ENCODE data around the gene TNNC1.

The TNNC1 gene

DNA sequence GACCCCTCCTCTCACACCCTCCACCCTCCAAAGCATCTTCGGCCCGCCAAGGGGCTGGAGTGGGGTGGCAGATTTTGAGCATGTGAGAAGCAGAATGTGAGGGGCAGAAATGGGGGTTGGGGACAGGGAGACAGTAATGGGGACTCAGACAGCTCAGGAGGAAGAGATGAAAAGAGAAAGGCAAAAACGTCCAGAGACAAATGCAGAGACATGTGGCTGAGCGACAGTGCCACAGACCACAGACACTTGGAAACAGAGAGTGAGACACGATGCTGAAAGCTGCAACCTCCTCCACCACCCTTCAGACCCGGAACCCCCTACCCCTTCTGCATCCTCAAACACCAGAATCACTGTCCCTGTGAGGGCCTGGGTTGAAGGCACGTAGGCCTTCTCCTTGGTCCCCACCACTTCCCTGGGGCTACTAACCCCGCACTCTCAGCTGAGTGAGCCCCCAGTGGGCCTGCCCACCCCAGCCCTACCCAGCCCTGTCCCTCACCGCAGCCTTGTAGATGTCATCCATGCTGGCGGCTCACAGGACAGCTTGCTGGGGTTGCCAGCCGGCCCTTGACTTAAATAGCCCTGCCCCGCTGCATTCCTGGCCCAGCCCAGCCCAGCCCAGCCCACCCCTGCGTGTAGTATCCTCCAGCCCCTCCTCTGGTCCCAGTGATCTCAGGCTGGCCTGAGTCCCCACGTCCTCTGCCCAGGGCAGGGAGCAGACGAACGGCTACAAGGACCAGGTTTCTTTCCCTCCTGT lies at the start of gene TNNC1:
Gene TNNC1, minus strand, starts transcription at position 546 of the 754 bp plus-strand sequence. Its CDS starts 26 bp downstream, at position 520.
- no peak for DNase-seq (ENCODE audit: low read depth in 2 of 2)

DNA sequence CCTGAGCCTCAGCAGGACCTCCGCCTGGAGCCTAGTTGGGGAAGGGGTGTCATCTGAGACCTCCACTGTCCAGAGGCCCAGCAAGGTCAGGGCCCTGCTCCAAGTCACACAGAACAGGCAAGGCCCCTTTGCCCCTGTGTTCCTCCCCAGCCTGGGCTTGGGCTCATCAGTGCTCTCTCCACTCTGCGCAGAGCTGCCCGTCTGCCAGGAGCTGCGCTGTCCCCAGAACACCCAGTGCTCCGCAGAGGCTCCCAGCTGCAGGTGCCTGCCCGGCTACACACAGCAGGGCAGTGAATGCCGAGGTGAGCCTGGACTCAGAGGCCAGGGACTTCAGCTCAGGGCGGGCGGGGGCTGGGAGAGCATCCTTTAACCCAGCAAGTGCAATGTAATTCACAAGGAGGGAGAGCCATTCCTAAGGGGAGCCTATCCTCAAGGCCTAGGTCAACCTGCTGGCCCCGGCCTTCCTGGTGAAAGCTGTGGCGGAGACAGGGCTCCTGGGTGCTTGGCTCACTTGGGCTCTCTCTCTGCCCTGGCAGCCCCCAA lies 49.0 kb upstream of the TNNC1 start:
- no peak for DNase-seq (ENCODE audit: low read depth in 2 of 2)

- DNase-seq (ENCODE audit: low read depth in 2 of 2) = no peak
Measured at GRCh38 chr3:52502001-52502400, 48.2 kb upstream of the TNNC1 start.

DNA sequence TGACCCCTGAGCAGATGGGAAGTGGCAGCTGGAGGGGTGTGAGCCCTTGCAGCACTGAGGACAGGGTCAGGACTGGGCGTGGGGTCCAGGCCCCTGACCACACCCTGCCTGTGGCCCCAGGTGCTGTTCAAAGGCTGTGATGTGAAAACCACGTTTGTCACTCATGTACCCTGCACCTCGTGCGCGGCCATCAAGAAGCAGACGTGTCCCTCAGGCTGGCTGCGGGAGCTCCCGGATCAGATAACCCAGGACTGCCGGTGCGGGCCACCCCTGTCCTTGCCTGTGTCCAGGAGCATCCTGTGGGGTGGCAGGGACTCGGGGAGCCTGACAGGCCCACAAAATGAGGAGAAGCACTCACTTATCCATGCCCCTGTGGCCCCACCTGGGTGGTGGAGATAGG lies 47.2 kb upstream of the TNNC1 start:
- no peak for DNase-seq (ENCODE audit: low read depth in 2 of 2)

- DNase-seq (ENCODE audit: low read depth in 2 of 2) = no peak
Measured at GRCh38 chr3:52498137-52499054, 44.6 kb upstream of the TNNC1 start.

- DNase-seq (ENCODE audit: low read depth in 2 of 2) = no peak
Measured at GRCh38 chr3:52495777-52496602, 42.1 kb upstream of the TNNC1 start.

DNA sequence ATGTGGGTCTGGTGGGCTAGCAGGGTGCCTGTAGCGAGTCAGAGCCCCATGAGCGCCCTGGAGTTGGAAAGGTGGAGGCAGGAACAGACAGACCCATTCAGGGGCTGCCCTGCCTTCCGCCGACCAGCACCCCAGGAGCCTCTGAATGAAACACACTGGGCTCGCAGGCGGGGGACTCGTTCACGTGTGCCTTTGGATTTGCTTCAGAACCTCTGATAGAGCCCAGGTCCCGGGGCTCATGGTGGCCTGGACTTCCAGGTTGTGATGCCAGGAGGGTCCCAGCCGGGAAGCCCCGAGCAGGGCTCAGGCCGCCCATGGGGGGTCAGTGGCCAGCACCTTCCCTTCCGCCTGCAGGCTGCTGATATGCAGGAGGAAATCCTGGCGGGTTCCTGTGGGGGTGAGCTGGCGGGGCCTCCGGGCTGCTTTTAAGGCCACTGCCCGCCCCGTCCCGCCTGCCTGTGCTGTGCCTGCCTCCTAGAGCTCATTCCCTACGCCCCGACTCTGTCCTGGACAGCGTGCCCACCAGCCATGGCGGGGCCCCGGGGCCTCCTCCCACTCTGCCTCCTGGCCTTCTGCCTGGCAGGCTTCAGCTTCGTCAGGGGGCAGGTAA lies 41.1 kb upstream of the TNNC1 start, which contains the start of gene STAB1:
Gene STAB1, plus strand, starts transcription at position 453 of the 610 bp plus-strand sequence. Its CDS starts 76 bp downstream, at position 529.
- DNase-seq (ENCODE audit: low read depth in 2 of 2) = no peak

DNA sequence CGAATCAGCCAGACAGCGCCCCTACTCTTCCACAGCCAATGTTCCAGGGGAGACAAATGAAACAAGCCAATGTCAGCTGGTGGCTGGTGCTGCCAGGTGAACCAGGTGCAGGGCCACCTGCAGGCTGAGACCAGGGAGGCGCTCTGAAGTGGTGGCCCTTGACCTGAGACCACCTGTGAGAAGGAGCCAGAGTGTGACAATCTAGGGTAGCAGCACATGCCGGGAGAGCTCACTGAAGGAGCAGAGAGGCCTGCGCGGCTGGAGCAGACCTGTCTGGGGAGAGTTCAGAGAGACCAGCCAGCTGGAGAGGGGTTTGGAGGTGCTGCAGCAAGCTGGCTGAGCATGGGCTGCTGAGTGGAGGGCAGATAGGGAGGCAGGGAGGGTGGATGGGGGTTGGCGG lies 40.6 kb upstream of the TNNC1 start:
- no peak for DNase-seq (ENCODE audit: low read depth in 2 of 2)

GRCh38 chr3:52493232-52494017 lies 39.6 kb upstream of the TNNC1 start:
- DNase-seq (ENCODE audit: low read depth in 2 of 2) = no peak

DNA sequence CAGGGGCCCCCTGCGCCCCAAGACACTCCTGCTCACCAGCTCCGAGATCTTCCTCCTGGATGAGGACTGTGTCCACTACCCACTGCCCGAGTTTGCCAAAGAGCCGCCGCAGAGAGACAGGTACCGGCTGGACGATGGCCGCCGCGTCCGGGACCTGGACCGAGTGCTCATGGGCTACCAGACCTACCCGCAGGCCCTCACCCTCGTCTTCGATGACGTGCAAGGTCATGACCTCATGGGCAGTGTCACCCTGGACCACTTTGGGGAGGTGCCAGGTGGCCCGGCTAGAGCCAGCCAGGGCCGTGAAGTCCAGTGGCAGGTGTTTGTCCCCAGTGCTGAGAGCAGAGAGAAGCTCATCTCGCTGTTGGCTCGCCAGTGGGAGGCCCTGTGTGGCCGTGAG lies 38.2 kb upstream of the TNNC1 start:
- DNase-seq (ENCODE audit: low read depth in 2 of 2) = no peak

DNA sequence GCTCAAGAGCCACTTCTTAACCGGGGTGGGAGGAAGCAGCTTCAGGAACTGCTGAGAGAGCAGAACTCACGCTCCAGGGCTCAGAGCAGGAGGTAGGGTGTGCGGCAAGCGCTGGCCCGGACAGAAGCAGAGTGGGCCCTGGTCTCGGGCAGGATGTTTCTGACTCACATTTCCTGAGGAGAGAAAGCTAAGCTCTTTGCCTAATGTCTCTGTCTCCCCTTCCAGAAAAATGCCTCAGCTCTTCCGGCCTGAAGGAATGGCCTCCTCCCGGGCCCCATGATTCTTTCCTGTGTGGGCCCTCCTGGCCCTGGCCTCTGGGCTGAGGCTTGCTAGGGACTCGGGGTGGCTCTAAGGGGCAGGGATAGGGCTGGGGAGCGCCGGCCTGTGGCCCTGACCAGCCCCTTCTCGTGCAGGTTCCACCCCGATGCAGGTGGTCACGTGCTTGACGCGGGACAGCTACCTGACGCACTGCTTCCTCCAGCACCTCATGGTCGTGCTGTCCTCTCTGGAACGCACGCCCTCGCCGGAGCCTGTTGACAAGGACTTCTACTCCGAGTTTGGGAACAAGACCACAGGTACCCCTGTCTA lies 37.2 kb upstream of the TNNC1 start:
- no peak for DNase-seq (ENCODE audit: low read depth in 2 of 2)

DNA sequence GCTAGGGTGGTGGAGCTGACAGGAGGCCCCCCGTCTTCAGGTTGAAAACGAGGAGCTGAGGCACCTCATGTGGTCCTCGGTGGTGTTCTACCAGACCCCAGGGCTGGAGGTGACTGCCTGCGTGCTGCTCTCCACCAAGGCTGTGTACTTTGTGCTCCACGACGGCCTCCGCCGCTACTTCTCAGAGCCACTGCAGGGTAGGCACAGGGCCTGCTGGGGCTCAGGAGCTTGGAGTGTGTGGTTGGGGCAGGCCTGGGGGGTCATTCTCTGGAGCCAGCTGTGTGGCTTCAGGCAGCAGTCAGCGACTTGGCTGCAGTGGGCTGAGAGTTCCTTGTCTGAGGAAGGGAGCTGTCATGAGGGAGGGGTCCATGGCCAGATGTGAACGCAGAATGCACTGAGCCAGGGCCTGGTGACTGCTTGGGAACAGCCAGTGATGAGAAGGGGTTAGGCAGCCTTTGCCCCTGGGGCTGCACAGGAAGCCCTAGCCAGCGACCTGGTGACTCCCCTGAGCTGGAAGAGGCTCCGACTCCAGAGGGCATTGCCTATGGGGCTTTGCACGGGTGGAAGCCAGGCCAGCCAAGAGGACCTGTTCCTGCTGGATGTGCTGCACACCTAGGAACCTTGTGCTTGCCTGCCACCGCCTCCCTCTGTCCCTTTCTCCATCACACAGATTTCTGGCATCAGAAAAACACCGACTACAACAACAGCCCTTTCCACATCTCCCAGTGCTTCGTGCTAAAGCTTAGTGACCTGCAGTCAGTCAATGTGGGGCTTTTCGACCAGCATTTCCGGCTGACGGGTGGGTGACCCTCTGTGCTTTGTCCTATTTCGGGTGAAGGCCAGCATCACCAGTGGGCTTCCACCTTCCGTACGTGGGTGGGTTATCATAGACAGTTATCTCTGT lies 36.4 kb upstream of the TNNC1 start:
- no peak for DNase-seq (ENCODE audit: low read depth in 2 of 2)

GRCh38 chr3:52489453-52489852 lies 35.6 kb upstream of the TNNC1 start:
- DNase-seq (ENCODE audit: low read depth in 2 of 2) = no peak

GRCh38 chr3:52488746-52489145 lies 34.9 kb upstream of the TNNC1 start:
- no peak for DNase-seq (ENCODE audit: low read depth in 2 of 2)

DNA sequence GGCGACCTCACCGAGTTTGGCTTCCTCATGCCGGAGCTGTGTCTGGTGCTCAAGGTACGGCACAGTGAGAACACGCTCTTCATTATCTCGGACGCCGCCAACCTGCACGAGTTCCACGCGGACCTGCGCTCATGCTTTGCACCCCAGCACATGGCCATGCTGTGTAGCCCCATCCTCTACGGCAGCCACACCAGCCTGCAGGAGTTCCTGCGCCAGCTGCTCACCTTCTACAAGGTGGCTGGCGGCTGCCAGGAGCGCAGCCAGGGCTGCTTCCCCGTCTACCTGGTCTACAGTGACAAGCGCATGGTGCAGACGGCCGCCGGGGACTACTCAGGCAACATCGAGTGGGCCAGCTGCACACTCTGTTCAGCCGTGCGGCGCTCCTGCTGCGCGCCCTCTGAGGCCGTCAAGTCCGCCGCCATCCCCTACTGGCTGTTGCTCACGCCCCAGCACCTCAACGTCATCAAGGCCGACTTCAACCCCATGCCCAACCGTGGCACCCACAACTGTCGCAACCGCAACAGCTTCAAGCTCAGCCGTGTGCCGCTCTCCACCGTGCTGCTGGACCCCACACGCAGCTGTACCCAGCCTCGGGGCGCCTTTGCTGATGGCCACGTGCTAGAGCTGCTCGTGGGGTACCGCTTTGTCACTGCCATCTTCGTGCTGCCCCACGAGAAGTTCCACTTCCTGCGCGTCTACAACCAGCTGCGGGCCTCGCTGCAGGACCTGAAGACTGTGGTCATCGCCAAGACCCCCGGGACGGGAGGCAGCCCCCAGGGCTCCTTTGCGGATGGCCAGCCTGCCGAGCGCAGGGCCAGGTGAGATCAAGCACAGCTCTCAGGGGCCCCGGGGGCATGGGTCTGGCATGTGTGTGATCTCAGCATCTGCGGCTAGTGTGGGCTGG lies 34.2 kb upstream of the TNNC1 start:
- no peak for DNase-seq (ENCODE audit: low read depth in 2 of 2)

DNA sequence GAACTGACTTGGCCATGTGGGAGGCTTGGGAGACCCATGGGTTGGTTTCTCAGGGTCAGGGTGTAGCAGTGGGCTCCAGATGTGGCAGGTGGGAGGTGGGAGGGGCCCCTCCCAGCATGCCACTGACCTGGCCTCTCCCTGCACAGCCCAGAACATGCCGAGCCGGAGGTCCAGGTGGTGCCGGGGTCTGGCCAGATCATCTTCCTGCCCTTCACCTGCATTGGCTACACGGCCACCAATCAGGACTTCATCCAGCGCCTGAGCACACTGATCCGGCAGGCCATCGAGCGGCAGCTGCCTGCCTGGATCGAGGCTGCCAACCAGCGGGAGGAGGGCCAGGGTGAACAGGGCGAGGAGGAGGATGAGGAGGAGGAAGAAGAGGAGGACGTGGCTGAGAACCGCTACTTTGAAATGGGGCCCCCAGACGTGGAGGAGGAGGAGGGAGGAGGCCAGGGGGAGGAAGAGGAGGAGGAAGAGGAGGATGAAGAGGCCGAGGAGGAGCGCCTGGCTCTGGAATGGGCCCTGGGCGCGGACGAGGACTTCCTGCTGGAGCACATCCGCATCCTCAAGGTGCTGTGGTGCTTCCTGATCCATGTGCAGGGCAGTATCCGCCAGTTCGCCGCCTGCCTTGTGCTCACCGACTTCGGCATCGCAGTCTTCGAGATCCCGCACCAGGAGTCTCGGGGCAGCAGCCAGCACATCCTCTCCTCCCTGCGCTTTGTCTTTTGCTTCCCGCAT lies 33.4 kb upstream of the TNNC1 start:
- DNase-seq (ENCODE audit: low read depth in 2 of 2) = no peak

Data from stimulated activated CD8-positive, alpha-beta memory T cell treated with anti-CD3 and anti-CD28 coated beads, Interleukin-2, amount 100 ng/mL, for 48 hours (primary cell).